ENCODE data around the gene EPN1. TPM values are rescaled to one million over a fixed set of nuclear protein-coding genes. Genes with fewer than 3 reads are reported as not detected.
A peak's percentile ranks its signal among the peaks of the same experiment; 100 is the strongest.

The EPN1 gene
- total and polyA plus RNA-seq, 2 experiments from 2014 or later = 47.1 to 223 TPM

DNA sequence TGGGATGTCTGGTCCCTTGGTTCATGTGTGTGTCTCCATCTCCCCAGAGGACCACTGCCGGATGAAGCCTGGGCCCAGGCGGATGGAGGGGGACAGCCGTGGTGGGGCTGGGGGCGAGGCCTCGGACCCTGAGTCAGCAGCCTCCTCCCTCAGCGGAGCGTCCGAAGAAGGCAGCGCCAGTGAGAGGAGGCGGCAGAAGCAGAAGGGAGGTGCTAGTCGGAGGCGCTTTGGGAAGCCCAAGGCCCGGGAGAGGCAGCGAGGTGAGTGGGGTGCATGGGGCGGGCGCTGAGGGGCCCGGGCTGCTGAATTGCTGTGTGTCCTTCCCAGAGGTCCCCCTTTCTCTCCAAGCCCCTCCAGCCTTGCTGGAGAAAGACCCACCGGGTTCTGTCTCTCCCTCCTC is 23.8 kb upstream of the EPN1 start:
- Histone ChIP-seq H3K9me2 (ENCODE audit: insufficient read depth) (no peaks in the 10 kb centered on the region), H3K36me3 (ENCODE audit: insufficient read depth) (no peaks in the 10 kb centered on the region), H2AFZ (no peak overlapping the region), H3K4me2 (no peak overlapping the region; the same call in 1 of the 2 replicates), H3F3A (replicated peaks; ENCODE audit: low read depth) (peaks cover 19% of the 10 kb centered on the region), H3K27me3 (ENCODE audit: insufficient read depth) (no peaks in the 10 kb centered on the region), H3K4me3 (peak overlapping the region; percentile 100; the same call in 1 of the 2 replicates), H3K4me1 (ENCODE audit: insufficient read depth) (peaks cover 4% of the 10 kb centered on the region; the same call in 1 of the 2 replicates), H3K79me2 (replicated peaks; ENCODE audit: insufficient read depth) (peaks cover 17% of the 10 kb centered on the region), H4K20me1 (replicated peaks; ENCODE audit: insufficient read depth) (peaks cover 5% of the 10 kb centered on the region), H3K27ac (ENCODE audit: low read depth) (no peak overlapping the region)
- H3K27me3 Mint-ChIP-seq (ENCODE audit: insufficient read depth, low read depth, poor library complexity) = peaks cover 43% of the 10 kb centered on the region
- DNase-seq (ENCODE audit: low spot score) (no peak), ATAC-seq (no peak)
- no peak for TF ChIP-seq CREB1 (CRISPR knock-in tag; IDR thresholded peaks at IDR 0.05; ENCODE audit: low read depth)
- no peak for TF ChIP-seq EZH2phosphoT487 (IDR thresholded peaks at IDR 0.05; ENCODE audit: unreplicated experiment)
- TF ChIP-seq NANOG (IDR thresholded peaks at IDR 0.05; ENCODE audit: borderline replicate concordance) = no peak
- TF ChIP-seq STAT1 (IDR thresholded peaks at IDR 0.05; ENCODE audit: unreplicated experiment) = no peak
- TF ChIP-seq ZNF331 (CRISPR knock-in tag; IDR thresholded peaks at IDR 0.05; ENCODE audit: low read depth) = no peak
- no peak for TF ChIP-seq ZNF114 (CRISPR knock-in tag; IDR thresholded peaks at IDR 0.05)
- TF ChIP-seq JUNB (IDR thresholded peaks at IDR 0.05; ENCODE audit: unreplicated experiment) = no peak
- TF ChIP-seq, protein P1, sequence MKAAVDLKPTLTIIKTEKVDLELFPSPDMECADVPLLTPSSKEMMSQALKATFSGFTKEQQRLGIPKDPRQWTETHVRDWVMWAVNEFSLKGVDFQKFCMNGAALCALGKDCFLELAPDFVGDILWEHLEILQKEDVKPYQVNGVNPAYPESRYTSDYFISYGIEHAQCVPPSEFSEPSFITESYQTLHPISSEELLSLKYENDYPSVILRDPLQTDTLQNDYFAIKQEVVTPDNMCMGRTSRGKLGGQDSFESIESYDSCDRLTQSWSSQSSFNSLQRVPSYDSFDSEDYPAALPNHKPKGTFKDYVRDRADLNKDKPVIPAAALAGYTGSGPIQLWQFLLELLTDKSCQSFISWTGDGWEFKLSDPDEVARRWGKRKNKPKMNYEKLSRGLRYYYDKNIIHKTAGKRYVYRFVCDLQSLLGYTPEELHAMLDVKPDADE (IDR thresholded peaks at IDR 0.05) = no peak
- TF ChIP-seq, protein P2, sequence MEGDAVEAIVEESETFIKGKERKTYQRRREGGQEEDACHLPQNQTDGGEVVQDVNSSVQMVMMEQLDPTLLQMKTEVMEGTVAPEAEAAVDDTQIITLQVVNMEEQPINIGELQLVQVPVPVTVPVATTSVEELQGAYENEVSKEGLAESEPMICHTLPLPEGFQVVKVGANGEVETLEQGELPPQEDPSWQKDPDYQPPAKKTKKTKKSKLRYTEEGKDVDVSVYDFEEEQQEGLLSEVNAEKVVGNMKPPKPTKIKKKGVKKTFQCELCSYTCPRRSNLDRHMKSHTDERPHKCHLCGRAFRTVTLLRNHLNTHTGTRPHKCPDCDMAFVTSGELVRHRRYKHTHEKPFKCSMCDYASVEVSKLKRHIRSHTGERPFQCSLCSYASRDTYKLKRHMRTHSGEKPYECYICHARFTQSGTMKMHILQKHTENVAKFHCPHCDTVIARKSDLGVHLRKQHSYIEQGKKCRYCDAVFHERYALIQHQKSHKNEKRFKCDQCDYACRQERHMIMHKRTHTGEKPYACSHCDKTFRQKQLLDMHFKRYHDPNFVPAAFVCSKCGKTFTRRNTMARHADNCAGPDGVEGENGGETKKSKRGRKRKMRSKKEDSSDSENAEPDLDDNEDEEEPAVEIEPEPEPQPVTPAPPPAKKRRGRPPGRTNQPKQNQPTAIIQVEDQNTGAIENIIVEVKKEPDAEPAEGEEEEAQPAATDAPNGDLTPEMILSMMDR (conservative IDR thresholded peaks at IDR 0.05; ENCODE audit: low read depth in 2 of 2) = no peak
- TF ChIP-seq, protein P3, sequence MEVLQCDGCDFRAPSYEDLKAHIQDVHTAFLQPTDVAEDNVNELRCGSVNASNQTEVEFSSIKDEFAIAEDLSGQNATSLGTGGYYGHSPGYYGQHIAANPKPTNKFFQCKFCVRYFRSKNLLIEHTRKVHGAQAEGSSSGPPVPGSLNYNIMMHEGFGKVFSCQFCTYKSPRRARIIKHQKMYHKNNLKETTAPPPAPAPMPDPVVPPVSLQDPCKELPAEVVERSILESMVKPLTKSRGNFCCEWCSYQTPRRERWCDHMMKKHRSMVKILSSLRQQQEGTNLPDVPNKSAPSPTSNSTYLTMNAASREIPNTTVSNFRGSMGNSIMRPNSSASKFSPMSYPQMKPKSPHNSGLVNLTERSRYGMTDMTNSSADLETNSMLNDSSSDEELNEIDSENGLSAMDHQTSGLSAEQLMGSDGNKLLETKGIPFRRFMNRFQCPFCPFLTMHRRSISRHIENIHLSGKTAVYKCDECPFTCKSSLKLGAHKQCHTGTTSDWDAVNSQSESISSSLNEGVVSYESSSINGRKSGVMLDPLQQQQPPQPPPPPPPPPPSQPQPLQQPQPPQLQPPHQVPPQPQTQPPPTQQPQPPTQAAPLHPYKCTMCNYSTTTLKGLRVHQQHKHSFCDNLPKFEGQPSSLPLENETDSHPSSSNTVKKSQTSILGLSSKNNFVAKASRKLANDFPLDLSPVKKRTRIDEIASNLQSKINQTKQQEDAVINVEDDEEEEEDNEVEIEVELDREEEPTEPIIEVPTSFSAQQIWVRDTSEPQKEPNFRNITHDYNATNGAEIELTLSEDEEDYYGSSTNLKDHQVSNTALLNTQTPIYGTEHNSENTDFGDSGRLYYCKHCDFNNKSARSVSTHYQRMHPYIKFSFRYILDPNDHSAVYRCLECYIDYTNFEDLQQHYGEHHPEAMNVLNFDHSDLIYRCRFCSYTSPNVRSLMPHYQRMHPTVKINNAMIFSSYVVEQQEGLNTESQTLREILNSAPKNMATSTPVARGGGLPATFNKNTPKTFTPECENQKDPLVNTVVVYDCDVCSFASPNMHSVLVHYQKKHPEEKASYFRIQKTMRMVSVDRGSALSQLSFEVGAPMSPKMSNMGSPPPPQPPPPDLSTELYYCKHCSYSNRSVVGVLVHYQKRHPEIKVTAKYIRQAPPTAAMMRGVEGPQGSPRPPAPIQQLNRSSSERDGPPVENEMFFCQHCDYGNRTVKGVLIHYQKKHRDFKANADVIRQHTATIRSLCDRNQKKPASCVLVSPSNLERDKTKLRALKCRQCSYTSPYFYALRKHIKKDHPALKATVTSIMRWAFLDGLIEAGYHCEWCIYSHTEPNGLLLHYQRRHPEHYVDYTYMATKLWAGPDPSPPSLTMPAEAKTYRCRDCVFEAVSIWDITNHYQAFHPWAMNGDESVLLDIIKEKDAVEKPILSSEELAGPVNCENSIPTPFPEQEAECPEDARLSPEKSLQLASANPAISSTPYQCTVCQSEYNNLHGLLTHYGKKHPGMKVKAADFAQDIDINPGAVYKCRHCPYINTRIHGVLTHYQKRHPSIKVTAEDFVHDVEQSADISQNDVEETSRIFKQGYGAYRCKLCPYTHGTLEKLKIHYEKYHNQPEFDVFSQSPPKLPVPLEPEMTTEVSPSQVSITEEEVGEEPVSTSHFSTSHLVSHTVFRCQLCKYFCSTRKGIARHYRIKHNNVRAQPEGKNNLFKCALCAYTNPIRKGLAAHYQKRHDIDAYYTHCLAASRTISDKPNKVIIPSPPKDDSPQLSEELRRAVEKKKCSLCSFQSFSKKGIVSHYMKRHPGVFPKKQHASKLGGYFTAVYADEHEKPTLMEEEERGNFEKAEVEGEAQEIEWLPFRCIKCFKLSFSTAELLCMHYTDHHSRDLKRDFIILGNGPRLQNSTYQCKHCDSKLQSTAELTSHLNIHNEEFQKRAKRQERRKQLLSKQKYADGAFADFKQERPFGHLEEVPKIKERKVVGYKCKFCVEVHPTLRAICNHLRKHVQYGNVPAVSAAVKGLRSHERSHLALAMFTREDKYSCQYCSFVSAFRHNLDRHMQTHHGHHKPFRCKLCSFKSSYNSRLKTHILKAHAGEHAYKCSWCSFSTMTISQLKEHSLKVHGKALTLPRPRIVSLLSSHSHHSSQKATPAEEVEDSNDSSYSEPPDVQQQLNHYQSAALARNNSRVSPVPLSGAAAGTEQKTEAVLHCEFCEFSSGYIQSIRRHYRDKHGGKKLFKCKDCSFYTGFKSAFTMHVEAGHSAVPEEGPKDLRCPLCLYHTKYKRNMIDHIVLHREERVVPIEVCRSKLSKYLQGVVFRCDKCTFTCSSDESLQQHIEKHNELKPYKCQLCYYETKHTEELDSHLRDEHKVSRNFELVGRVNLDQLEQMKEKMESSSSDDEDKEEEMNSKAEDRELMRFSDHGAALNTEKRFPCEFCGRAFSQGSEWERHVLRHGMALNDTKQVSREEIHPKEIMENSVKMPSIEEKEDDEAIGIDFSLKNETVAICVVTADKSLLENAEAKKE (CRISPR knock-in tag; IDR thresholded peaks at IDR 0.05) = no peak
- TF ChIP-seq, protein P4, sequence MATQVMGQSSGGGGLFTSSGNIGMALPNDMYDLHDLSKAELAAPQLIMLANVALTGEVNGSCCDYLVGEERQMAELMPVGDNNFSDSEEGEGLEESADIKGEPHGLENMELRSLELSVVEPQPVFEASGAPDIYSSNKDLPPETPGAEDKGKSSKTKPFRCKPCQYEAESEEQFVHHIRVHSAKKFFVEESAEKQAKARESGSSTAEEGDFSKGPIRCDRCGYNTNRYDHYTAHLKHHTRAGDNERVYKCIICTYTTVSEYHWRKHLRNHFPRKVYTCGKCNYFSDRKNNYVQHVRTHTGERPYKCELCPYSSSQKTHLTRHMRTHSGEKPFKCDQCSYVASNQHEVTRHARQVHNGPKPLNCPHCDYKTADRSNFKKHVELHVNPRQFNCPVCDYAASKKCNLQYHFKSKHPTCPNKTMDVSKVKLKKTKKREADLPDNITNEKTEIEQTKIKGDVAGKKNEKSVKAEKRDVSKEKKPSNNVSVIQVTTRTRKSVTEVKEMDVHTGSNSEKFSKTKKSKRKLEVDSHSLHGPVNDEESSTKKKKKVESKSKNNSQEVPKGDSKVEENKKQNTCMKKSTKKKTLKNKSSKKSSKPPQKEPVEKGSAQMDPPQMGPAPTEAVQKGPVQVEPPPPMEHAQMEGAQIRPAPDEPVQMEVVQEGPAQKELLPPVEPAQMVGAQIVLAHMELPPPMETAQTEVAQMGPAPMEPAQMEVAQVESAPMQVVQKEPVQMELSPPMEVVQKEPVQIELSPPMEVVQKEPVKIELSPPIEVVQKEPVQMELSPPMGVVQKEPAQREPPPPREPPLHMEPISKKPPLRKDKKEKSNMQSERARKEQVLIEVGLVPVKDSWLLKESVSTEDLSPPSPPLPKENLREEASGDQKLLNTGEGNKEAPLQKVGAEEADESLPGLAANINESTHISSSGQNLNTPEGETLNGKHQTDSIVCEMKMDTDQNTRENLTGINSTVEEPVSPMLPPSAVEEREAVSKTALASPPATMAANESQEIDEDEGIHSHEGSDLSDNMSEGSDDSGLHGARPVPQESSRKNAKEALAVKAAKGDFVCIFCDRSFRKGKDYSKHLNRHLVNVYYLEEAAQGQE (IDR thresholded peaks at IDR 0.05; ENCODE audit: unreplicated experiment) = no peak
- H3K9me3 Mint-ChIP-seq = no peaks in the 10 kb centered on the region; the same call in 2 of the 3 replicates
- no peak overlapping the region for H3K27ac Mint-ChIP-seq
- H3K36me3 Mint-ChIP-seq (ENCODE audit: low read depth) = peaks cover 26% of the 10 kb centered on the region
- H3K4me3 Mint-ChIP-seq = peak overlapping the region; percentile 18; the same call in 1 of the 3 replicates
- H3K4me1 Mint-ChIP-seq = peaks cover 30% of the 10 kb centered on the region

Measured in GM23338 (cell line).